NB4 (cell line): ENCODE measurements around the gene ACADS.
A peak's percentile ranks its signal among the peaks of the same experiment; 100 is the strongest.

ENCODE experiments used
- POLR2A ChIP-seq: IDR thresholded peaks from 2 replicates; pipeline ENCODE4 v1.6.1; 2011; ENCODE audit warnings: mild to moderate bottlenecking; ENCODE audit not compliant: insufficient read length; ENCODE audit errors: extremely low read depth
- TF ChIP-seq, protein P1 (sequence below): IDR thresholded peaks from one replicate; pipeline ENCODE4 v1.5.1; 2012; ENCODE audit warnings: low read depth, low read length

DNA sequence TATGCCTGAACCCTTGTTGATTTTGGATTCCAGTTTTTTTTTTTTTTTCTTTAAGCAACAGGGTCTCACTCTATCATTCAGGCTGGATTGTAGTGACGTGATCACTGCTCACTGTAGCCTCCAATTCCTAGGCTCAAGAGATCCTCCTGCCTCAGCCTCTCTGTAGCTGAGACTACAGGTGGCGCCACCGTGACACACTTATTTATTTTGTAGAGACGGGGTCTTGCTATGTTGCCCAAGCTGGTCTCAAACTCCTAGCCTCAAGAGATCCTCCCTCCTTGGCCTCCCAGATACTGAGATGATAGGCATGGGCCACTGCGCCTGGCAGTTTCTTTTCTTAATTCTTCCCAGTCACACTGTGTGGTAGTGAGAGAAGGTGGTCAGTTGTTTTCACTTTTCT, 25.2 kb downstream of the ACADS start:
- TF ChIP-seq, protein P1, sequence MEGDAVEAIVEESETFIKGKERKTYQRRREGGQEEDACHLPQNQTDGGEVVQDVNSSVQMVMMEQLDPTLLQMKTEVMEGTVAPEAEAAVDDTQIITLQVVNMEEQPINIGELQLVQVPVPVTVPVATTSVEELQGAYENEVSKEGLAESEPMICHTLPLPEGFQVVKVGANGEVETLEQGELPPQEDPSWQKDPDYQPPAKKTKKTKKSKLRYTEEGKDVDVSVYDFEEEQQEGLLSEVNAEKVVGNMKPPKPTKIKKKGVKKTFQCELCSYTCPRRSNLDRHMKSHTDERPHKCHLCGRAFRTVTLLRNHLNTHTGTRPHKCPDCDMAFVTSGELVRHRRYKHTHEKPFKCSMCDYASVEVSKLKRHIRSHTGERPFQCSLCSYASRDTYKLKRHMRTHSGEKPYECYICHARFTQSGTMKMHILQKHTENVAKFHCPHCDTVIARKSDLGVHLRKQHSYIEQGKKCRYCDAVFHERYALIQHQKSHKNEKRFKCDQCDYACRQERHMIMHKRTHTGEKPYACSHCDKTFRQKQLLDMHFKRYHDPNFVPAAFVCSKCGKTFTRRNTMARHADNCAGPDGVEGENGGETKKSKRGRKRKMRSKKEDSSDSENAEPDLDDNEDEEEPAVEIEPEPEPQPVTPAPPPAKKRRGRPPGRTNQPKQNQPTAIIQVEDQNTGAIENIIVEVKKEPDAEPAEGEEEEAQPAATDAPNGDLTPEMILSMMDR: peak; percentile 9
- TF ChIP-seq POLR2A: no peak
